Measurements from ENCODE around the gene GPR157.

Gene GPR157

GRCh38 chr1:9059891-9060744, 68.8 kb downstream of the GPR157 start:
- Histone ChIP-seq H4K91ac (ENCODE audit: low read length) (peak overlapping the region; percentile 57), H3K9me3 (ENCODE audit: control insufficient read depth, low read length) (no peaks in the 10 kb centered on the region), H3K4me3 (ENCODE audit: insufficient read depth in 1 of 2, low read depth in 1 of 2, low read length in 2 of 2) (no peak overlapping the region), H3K4me1 (ENCODE audit: control insufficient read depth, insufficient read depth, low read depth, low read length) (peaks cover 14% of the 10 kb centered on the region), H2BK120ac (ENCODE audit: low read depth, low read length) (no peak overlapping the region), H2BK15ac (ENCODE audit: low read depth, poor library complexity, severe bottlenecking) (no peak overlapping the region), H2BK12ac (ENCODE audit: low read length in 2 of 2) (peak overlapping the region; percentile 63 to 66), H3K4ac (ENCODE audit: low read depth in 1 of 2, low read length in 2 of 2) (no peak overlapping the region), H2BK5ac (ENCODE audit: low read depth, low read length, poor library complexity, severe bottlenecking) (no peak overlapping the region), H3K9ac (ENCODE audit: low read length) (no peak overlapping the region), H2AK5ac (ENCODE audit: low read length, severe bottlenecking) (no peak overlapping the region), H3K14ac (ENCODE audit: low read length in 2 of 2) (peak overlapping the region in 1 of 2 experiments; percentile 78), H3K4me2 (ENCODE audit: low read length, poor library complexity, severe bottlenecking) (no peak overlapping the region), H3K27ac (ENCODE audit: low read length, poor library complexity, severe bottlenecking) (no peak overlapping the region), H3K27me3 (ENCODE audit: control insufficient read depth in 1 of 2, insufficient read depth in 1 of 2, low read length in 2 of 2) (no peaks in the 10 kb centered on the region), H3K79me1 (replicated peaks; ENCODE audit: low read length, poor library complexity, severe bottlenecking) (no peaks in the 10 kb centered on the region), H2AFZ (ENCODE audit: low read depth, low read length) (no peak overlapping the region), H4K8ac (ENCODE audit: low read length) (peak overlapping the region; percentile 61), H3K23ac (ENCODE audit: low read length in 2 of 2) (no peak overlapping the region), H3K36me3 (ENCODE audit: control insufficient read depth in 1 of 2, insufficient read depth in 2 of 2, low read depth in 1 of 2, low read length in 2 of 2) (peaks cover 4 to 9% of the 10 kb centered on the region in 2 experiments), H3K18ac (ENCODE audit: low read depth in 1 of 2, low read length in 2 of 2) (peak overlapping the region; percentile 66 to 88)
- no peak for DNase-seq
- WGBS = 89% methylated on average over 4 of the region's 4 CpGs

- H3K4ac ChIP-seq (ENCODE audit: low read depth in 1 of 2, low read length in 2 of 2) = no peak overlapping the region
- H3K23ac ChIP-seq (ENCODE audit: low read length in 2 of 2) = no peak overlapping the region
- H2BK15ac ChIP-seq (ENCODE audit: low read depth, poor library complexity, severe bottlenecking) = no peak overlapping the region
- no peak overlapping the region for H3K18ac ChIP-seq (ENCODE audit: low read depth in 1 of 2, low read length in 2 of 2)
- 63% methylated on average over 2 of the region's 2 CpGs for WGBS
- H3K9me3 ChIP-seq (ENCODE audit: control insufficient read depth, low read length) = no peaks in the 10 kb centered on the region
- H2AFZ ChIP-seq (ENCODE audit: low read depth, low read length) = no peak overlapping the region
- no peak overlapping the region for H4K91ac ChIP-seq (ENCODE audit: low read length)
- peaks cover 12% of the 10 kb centered on the region for H3K4me1 ChIP-seq (ENCODE audit: control insufficient read depth, insufficient read depth, low read depth, low read length)
- no peak overlapping the region for H3K4me2 ChIP-seq (ENCODE audit: low read length, poor library complexity, severe bottlenecking)
- no peak overlapping the region for H2BK5ac ChIP-seq (ENCODE audit: low read depth, low read length, poor library complexity, severe bottlenecking)
- no peaks in the 10 kb centered on the region for H3K79me1 ChIP-seq (replicated peaks; ENCODE audit: low read length, poor library complexity, severe bottlenecking)
- no peak overlapping the region for H2BK120ac ChIP-seq (ENCODE audit: low read depth, low read length)
- H3K27ac ChIP-seq (ENCODE audit: low read length, poor library complexity, severe bottlenecking) = no peak overlapping the region
- peak; percentile 44 for DNase-seq
- H3K36me3 ChIP-seq (ENCODE audit: control insufficient read depth in 1 of 2, insufficient read depth in 2 of 2, low read depth in 1 of 2, low read length in 2 of 2) = peaks cover 4 to 19% of the 10 kb centered on the region in 2 experiments
- peak overlapping the region; percentile 8 for H3K9ac ChIP-seq (ENCODE audit: low read length)
- no peak overlapping the region for H2BK12ac ChIP-seq (ENCODE audit: low read length in 2 of 2)
- no peak overlapping the region for H4K8ac ChIP-seq (ENCODE audit: low read length)
- no peak overlapping the region for H3K4me3 ChIP-seq (ENCODE audit: insufficient read depth in 1 of 2, low read depth in 1 of 2, low read length in 2 of 2)
- H2AK5ac ChIP-seq (ENCODE audit: low read length, severe bottlenecking) = no peak overlapping the region
- H3K14ac ChIP-seq (ENCODE audit: low read length in 2 of 2) = no peak overlapping the region
- no peaks in the 10 kb centered on the region for H3K27me3 ChIP-seq (ENCODE audit: control insufficient read depth in 1 of 2, insufficient read depth in 1 of 2, low read length in 2 of 2)
These were observed 70.4 kb downstream of the GPR157 start for GRCh38 chr1:9058465-9058864.

- H3K9me3 ChIP-seq (ENCODE audit: control insufficient read depth, low read length) = no peaks in the 10 kb centered on the region
- no peak overlapping the region for H3K4me3 ChIP-seq (ENCODE audit: insufficient read depth in 1 of 2, low read depth in 1 of 2, low read length in 2 of 2)
- H2AK5ac ChIP-seq (ENCODE audit: low read length, severe bottlenecking) = no peak overlapping the region
- H3K23ac ChIP-seq (ENCODE audit: low read length in 2 of 2) = no peak overlapping the region
- H3K27ac ChIP-seq (ENCODE audit: low read length, poor library complexity, severe bottlenecking) = no peak overlapping the region
- peaks cover 11% of the 10 kb centered on the region for H3K4me1 ChIP-seq (ENCODE audit: control insufficient read depth, insufficient read depth, low read depth, low read length)
- WGBS = 85% methylated on average over 10 of the region's 10 CpGs
- H4K8ac ChIP-seq (ENCODE audit: low read length) = no peak overlapping the region
- no peak overlapping the region for H2AFZ ChIP-seq (ENCODE audit: low read depth, low read length)
- no peak for DNase-seq
- no peak overlapping the region for H2BK12ac ChIP-seq (ENCODE audit: low read length in 2 of 2)
- peaks cover 4 to 19% of the 10 kb centered on the region in 2 experiments for H3K36me3 ChIP-seq (ENCODE audit: control insufficient read depth in 1 of 2, insufficient read depth in 2 of 2, low read depth in 1 of 2, low read length in 2 of 2)
- H3K4me2 ChIP-seq (ENCODE audit: low read length, poor library complexity, severe bottlenecking) = no peak overlapping the region
- H2BK5ac ChIP-seq (ENCODE audit: low read depth, low read length, poor library complexity, severe bottlenecking) = no peak overlapping the region
- no peak overlapping the region for H3K14ac ChIP-seq (ENCODE audit: low read length in 2 of 2)
- no peak overlapping the region for H2BK15ac ChIP-seq (ENCODE audit: low read depth, poor library complexity, severe bottlenecking)
- no peak overlapping the region for H3K4ac ChIP-seq (ENCODE audit: low read depth in 1 of 2, low read length in 2 of 2)
- no peaks in the 10 kb centered on the region for H3K79me1 ChIP-seq (replicated peaks; ENCODE audit: low read length, poor library complexity, severe bottlenecking)
- H4K91ac ChIP-seq (ENCODE audit: low read length) = no peak overlapping the region
- H3K27me3 ChIP-seq (ENCODE audit: control insufficient read depth in 1 of 2, insufficient read depth in 1 of 2, low read length in 2 of 2) = no peaks in the 10 kb centered on the region
- H3K18ac ChIP-seq (ENCODE audit: low read depth in 1 of 2, low read length in 2 of 2) = no peak overlapping the region
- no peak overlapping the region for H2BK120ac ChIP-seq (ENCODE audit: low read depth, low read length)
- no peak overlapping the region for H3K9ac ChIP-seq (ENCODE audit: low read length)
These were observed 71.1 kb downstream of the GPR157 start for GRCh38 chr1:9057851-9058250.

- Histone ChIP-seq H2AFZ (ENCODE audit: low read depth, low read length) (no peak overlapping the region), H3K4me2 (ENCODE audit: low read length, poor library complexity, severe bottlenecking) (no peak overlapping the region), H2AK5ac (ENCODE audit: low read length, severe bottlenecking) (no peak overlapping the region), H3K36me3 (ENCODE audit: control insufficient read depth in 1 of 2, insufficient read depth in 2 of 2, low read depth in 1 of 2, low read length in 2 of 2) (peaks cover 0 to 34% of the 10 kb centered on the region in 2 experiments), H3K4me3 (ENCODE audit: insufficient read depth in 1 of 2, low read depth in 1 of 2, low read length in 2 of 2) (no peak overlapping the region), H2BK120ac (ENCODE audit: low read depth, low read length) (no peak overlapping the region), H4K8ac (ENCODE audit: low read length) (no peak overlapping the region), H4K91ac (ENCODE audit: low read length) (no peak overlapping the region), H3K23ac (ENCODE audit: low read length in 2 of 2) (no peak overlapping the region), H2BK15ac (ENCODE audit: low read depth, poor library complexity, severe bottlenecking) (no peak overlapping the region), H3K18ac (ENCODE audit: low read depth in 1 of 2, low read length in 2 of 2) (no peak overlapping the region), H2BK5ac (ENCODE audit: low read depth, low read length, poor library complexity, severe bottlenecking) (no peak overlapping the region), H3K27me3 (ENCODE audit: control insufficient read depth in 1 of 2, insufficient read depth in 1 of 2, low read length in 2 of 2) (no peaks in the 10 kb centered on the region), H3K14ac (ENCODE audit: low read length in 2 of 2) (no peak overlapping the region), H3K79me1 (replicated peaks; ENCODE audit: low read length, poor library complexity, severe bottlenecking) (no peaks in the 10 kb centered on the region), H3K9me3 (ENCODE audit: control insufficient read depth, low read length) (no peaks in the 10 kb centered on the region), H3K4me1 (ENCODE audit: control insufficient read depth, insufficient read depth, low read depth, low read length) (no peaks in the 10 kb centered on the region), H3K4ac (ENCODE audit: low read depth in 1 of 2, low read length in 2 of 2) (no peak overlapping the region), H3K27ac (ENCODE audit: low read length, poor library complexity, severe bottlenecking) (no peak overlapping the region), H3K9ac (ENCODE audit: low read length) (no peak overlapping the region), H2BK12ac (ENCODE audit: low read length in 2 of 2) (no peak overlapping the region)
- DNase-seq = no peak
- 93% methylated on average over 3 of the region's 6 CpGs for WGBS
These were observed 76.4 kb downstream of the GPR157 start for GRCh38 chr1:9052272-9053049.
